SU-DHL-6 (cell line): Measurements from ENCODE around the gene TUBB6.

Experiments used
- H2AFZ ChIP-seq: fragments of 200-600 bp; sonication (generic); 2 replicates; pipeline ENCODE4 v1.6.1; 2014; ENCODE audit warnings: low read depth, mild to moderate bottlenecking, moderate library complexity, mixed read lengths, antibody characterized with exemption, low read length; ENCODE audit not compliant: severe bottlenecking
- H3F3A ChIP-seq: fragments of 200-600 bp; shearing (Covaris generic); 2 replicates; pipeline ENCODE4 v1.6.0; 2016; ENCODE audit warnings: antibody characterized with exemption, mild to moderate bottlenecking; ENCODE audit not compliant: insufficient read depth
- H3K27ac ChIP-seq: fragments of 200-600 bp; sonication (generic); 2 replicates; pipeline ENCODE4 v1.5.1; 2016; ENCODE audit warnings: low read depth, mild to moderate bottlenecking, low read length, moderate library complexity, mixed read lengths
- H3K27me3 ChIP-seq: fragments of 200-600 bp; sonication (generic), shearing (Covaris generic); 2 replicates; pipeline ENCODE4 v1.6.0; 2014; ENCODE audit warnings: mild to moderate bottlenecking, low read length
- H3K36me3 ChIP-seq: fragments of 200-600 bp; sonication (generic); 2 replicates; pipeline ENCODE4 v1.6.1; 2014; ENCODE audit warnings: mild to moderate bottlenecking, low read length, mixed read lengths
- H3K4me2 ChIP-seq: fragments of 300-600, 200-600 bp; shearing (Covaris generic), sonication (generic); 2 replicates; pipeline ENCODE4 v1.6.0; 2014; ENCODE audit warnings: low read length, low read depth, mild to moderate bottlenecking; ENCODE audit not compliant: poor library complexity, severe bottlenecking
- H3K4me3 ChIP-seq: fragments of 200-600 bp; sonication (generic); 2 replicates; pipeline ENCODE4 v1.5.1; 2014; ENCODE audit warnings: antibody characterized with exemption, low read length, mild to moderate bottlenecking, mixed read lengths; ENCODE audit not compliant: insufficient read depth, poor library complexity, severe bottlenecking
- H3K79me2 ChIP-seq: fragments of 200-600 bp; sonication (generic); 2 replicates; pipeline ENCODE4 v1.6.1; 2014; ENCODE audit warnings: mild to moderate bottlenecking, low read length, moderate library complexity; ENCODE audit not compliant: insufficient read depth
- H3K9ac ChIP-seq: fragments of 200-600 bp; sonication (generic); 2 replicates; pipeline ENCODE4 v1.7.0; 2014; ENCODE audit warnings: mild to moderate bottlenecking, low read length
- H3K9me2 ChIP-seq: fragments of 200-600 bp; sonication (generic); replicated peaks from 2 replicates; pipeline ENCODE4 v1.6.1; 2014; ENCODE audit warnings: low read length; ENCODE audit not compliant: insufficient read depth
- H3K9me3 ChIP-seq: fragments of 200-600 bp; sonication (generic); 2 replicates; pipeline ENCODE4 v1.6.1; 2014; ENCODE audit warnings: low read length, mixed read lengths; ENCODE audit not compliant: insufficient read depth
- H4K20me1 ChIP-seq: fragments of 200-600 bp; sonication (generic); 2 replicates; pipeline ENCODE4 v1.6.1; 2014; ENCODE audit warnings: low read depth, mild to moderate bottlenecking, antibody characterized with exemption, low read length, moderate library complexity, mixed read lengths
- CTCF ChIP-seq: fragments of 200-600 bp; sonication (generic); IDR thresholded peaks from one replicate; pipeline ENCODE4 v1.5.1; 2017; ENCODE audit warnings: antibody characterized with exemption, mild to moderate bottlenecking, low read length, moderate library complexity; ENCODE audit not compliant: insufficient read depth, poor library complexity, severe bottlenecking
- EZH2phosphoT487 ChIP-seq: fragments of 200-600 bp; sonication (generic), shearing (Covaris generic); conservative IDR thresholded peaks from 2 replicates; pipeline ENCODE4 v1.6.1; 2018; ENCODE audit warnings: mild to moderate bottlenecking, antibody characterized with exemption, low read length, moderate library complexity, mixed read lengths

Gene TUBB6

DNA sequence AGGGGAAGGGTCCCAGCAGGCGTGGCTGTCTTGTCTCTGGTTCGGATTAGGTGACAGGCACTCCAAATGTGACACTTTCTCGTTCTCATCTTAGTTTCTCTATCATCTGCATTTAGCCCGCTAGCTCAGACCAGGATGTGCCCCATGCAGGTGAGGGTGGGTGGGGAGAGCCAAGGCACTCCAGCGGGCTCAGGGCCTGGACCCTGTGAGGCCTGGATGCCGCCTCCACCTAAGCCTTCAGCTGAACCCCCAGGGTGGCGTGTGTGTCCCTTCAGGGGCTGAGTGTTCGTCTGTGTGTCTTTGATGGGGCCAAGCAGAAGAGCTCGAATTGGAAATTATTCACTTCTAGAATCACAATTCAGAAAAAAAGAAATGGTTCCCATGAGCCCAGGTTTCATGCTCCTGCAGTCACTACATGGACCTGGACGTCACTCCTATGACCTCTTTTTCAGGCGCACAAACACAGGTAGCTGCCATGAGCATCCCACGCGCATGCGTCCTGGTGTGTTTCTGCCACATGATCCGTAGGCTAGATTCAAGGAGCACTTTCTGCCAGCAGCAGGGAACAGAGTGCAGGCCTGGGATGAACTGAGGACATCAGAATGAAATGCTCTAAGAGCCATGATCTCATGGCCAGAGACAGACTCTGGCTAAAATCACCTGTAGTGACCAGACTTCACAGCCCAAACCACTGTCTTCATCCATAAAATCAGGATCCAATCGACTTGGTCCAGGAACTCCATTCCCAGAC, 28.1 kb upstream of the TUBB6 start:
- H3K79me2 ChIP-seq = no peaks in the 10 kb centered on the region
- no peaks in the 10 kb centered on the region for H3K9me2 ChIP-seq
- no peak overlapping the region for H3K9ac ChIP-seq
- no peak overlapping the region for H3K27ac ChIP-seq
- H3K4me3 ChIP-seq = no peak overlapping the region
- H3K9me3 ChIP-seq = no peaks in the 10 kb centered on the region
- no peaks in the 10 kb centered on the region for H3K27me3 ChIP-seq
- TF ChIP-seq CTCF (no peak), EZH2phosphoT487 (no peak)
- H3K36me3 ChIP-seq = no peaks in the 10 kb centered on the region
- no peaks in the 10 kb centered on the region for H3F3A ChIP-seq
- H3K4me2 ChIP-seq = no peak overlapping the region
- no peaks in the 10 kb centered on the region for H4K20me1 ChIP-seq
- no peak overlapping the region for H2AFZ ChIP-seq

- no peak overlapping the region for H3K27ac ChIP-seq
- H3K79me2 ChIP-seq = no peaks in the 10 kb centered on the region
- no peak for TF ChIP-seq CTCF
- TF ChIP-seq EZH2phosphoT487 = no peak
- no peak overlapping the region for H2AFZ ChIP-seq
- no peak overlapping the region for H3K4me2 ChIP-seq
- no peaks in the 10 kb centered on the region for H3K36me3 ChIP-seq
- no peaks in the 10 kb centered on the region for H3K27me3 ChIP-seq
- no peak overlapping the region for H3K9ac ChIP-seq
- H4K20me1 ChIP-seq = no peaks in the 10 kb centered on the region
- H3K9me3 ChIP-seq = no peaks in the 10 kb centered on the region
- no peaks in the 10 kb centered on the region for H3K9me2 ChIP-seq
- no peaks in the 10 kb centered on the region for H3F3A ChIP-seq
- no peak overlapping the region for H3K4me3 ChIP-seq
Measured at GRCh38 chr18:12281861-12282260, 26.2 kb upstream of the TUBB6 start.

- no peaks in the 10 kb centered on the region for H3F3A ChIP-seq
- H3K9me3 ChIP-seq = no peaks in the 10 kb centered on the region
- no peaks in the 10 kb centered on the region for H3K9me2 ChIP-seq
- H3K4me2 ChIP-seq = no peak overlapping the region
- TF ChIP-seq EZH2phosphoT487 = no peak
- no peak overlapping the region for H3K4me3 ChIP-seq
- no peak overlapping the region for H3K27ac ChIP-seq
- no peaks in the 10 kb centered on the region for H3K79me2 ChIP-seq
- no peaks in the 10 kb centered on the region for H4K20me1 ChIP-seq
- H2AFZ ChIP-seq = no peak overlapping the region
- H3K9ac ChIP-seq = no peak overlapping the region
- H3K36me3 ChIP-seq = no peaks in the 10 kb centered on the region
- no peaks in the 10 kb centered on the region for H3K27me3 ChIP-seq
Measured at GRCh38 chr18:12282442-12283039, 25.5 kb upstream of the TUBB6 start.

DNA sequence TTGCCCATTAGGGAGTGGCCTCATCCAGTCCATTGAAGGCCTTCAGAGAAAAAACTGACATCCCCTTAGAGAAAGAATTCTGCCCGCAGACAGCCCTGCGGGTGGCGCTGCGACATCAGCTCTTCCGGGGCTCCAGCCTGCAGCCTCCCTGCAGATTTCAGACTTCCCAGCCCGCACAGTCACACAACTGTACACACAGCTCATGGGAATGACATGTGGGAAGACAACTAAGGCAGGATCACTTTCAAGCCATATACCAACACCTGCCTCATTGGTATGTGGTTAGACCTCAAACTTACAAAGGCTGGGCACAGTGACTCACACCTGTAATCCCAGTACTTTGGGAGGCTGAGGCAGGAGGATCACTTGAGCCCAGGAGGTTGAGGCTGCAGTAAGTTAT, 24.8 kb upstream of the TUBB6 start:
- Histone ChIP-seq H3K36me3 (no peaks in the 10 kb centered on the region), H3K9me3 (no peaks in the 10 kb centered on the region), H3F3A (no peaks in the 10 kb centered on the region), H3K4me2 (no peak overlapping the region), H3K27ac (no peak overlapping the region), H3K79me2 (no peaks in the 10 kb centered on the region), H3K27me3 (no peaks in the 10 kb centered on the region), H4K20me1 (no peaks in the 10 kb centered on the region), H2AFZ (no peak overlapping the region), H3K9ac (no peak overlapping the region), H3K9me2 (no peaks in the 10 kb centered on the region), H3K4me3 (no peak overlapping the region)
- no peak for TF ChIP-seq CTCF
- no peak for TF ChIP-seq EZH2phosphoT487
